ENCODE measurements around the gene MR1. TPM values are rescaled to one million over a fixed set of nuclear protein-coding genes. Genes with fewer than 3 reads are reported as not detected.
"Not testable (repeated sequence)": the region's sequence is repeated elsewhere in the genome, so short reads cannot be mapped to it uniquely, and the experiment has no call there.

Gene MR1
- total RNA-seq, 1 donor from 2014 or later, result 1.2 TPM

DNA sequence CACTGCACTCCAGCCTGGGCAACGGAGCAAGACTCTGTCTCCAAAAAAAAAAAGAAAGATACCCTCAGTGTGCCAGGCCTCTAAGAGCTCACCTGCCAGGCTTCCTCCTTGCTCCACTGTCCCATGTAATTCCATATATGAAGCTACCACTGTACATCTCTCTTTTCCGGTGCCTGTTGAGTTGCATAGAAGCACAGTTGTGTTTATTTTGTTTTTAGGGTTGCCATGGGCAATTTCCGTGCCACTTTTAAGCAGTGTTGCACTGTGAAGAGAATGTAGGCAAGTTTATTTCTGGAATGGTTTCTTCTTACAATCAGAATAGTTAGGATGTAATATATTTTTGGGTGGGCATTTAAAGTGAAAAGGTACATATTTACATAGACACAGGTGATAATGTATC lies 23.3 kb downstream of the MR1 start:
- Mint-ChIP-seq H3K36me3 (ENCODE audit: low read depth, unreplicated experiment) (peaks cover 2% of the 10 kb centered on the region), H3K27me3 (ENCODE audit: low read depth, unreplicated experiment) (peaks cover 4% of the 10 kb centered on the region), H3K4me3 (ENCODE audit: unreplicated experiment) (no peak overlapping the region), H3K27ac (ENCODE audit: unreplicated experiment) (no peak overlapping the region), H3K9me3 (ENCODE audit: unreplicated experiment) (peaks cover 9% of the 10 kb centered on the region), H3K4me1 (ENCODE audit: low read depth, unreplicated experiment) (peaks cover 4% of the 10 kb centered on the region)
- H2AFZ ChIP-seq (ENCODE audit: low read depth, low read length), result no peak overlapping the region
- H3K27ac ChIP-seq (ENCODE audit: low read depth, low read length), result no peak overlapping the region
- no peaks in the 10 kb centered on the region for H3K4me1 ChIP-seq (ENCODE audit: insufficient read depth, low read length)
- H3K4me2 ChIP-seq (ENCODE audit: low read length), result no peak overlapping the region
- H3K27me3 ChIP-seq (ENCODE audit: insufficient read depth, low read length), result no peaks in the 10 kb centered on the region
- FAIRE-seq (no peak), DNase-seq (ENCODE audit: low read depth) (no peak)
- no peaks in the 10 kb centered on the region for H3K79me2 ChIP-seq (ENCODE audit: insufficient read depth, low read length)
- H4K20me1 ChIP-seq (ENCODE audit: insufficient read depth, low read length), result no peaks in the 10 kb centered on the region
- H3K9ac ChIP-seq (ENCODE audit: low read length), result no peak overlapping the region
- TF ChIP-seq, protein P1, sequence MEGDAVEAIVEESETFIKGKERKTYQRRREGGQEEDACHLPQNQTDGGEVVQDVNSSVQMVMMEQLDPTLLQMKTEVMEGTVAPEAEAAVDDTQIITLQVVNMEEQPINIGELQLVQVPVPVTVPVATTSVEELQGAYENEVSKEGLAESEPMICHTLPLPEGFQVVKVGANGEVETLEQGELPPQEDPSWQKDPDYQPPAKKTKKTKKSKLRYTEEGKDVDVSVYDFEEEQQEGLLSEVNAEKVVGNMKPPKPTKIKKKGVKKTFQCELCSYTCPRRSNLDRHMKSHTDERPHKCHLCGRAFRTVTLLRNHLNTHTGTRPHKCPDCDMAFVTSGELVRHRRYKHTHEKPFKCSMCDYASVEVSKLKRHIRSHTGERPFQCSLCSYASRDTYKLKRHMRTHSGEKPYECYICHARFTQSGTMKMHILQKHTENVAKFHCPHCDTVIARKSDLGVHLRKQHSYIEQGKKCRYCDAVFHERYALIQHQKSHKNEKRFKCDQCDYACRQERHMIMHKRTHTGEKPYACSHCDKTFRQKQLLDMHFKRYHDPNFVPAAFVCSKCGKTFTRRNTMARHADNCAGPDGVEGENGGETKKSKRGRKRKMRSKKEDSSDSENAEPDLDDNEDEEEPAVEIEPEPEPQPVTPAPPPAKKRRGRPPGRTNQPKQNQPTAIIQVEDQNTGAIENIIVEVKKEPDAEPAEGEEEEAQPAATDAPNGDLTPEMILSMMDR (IDR thresholded peaks at IDR 0.05; ENCODE audit: insufficient read depth, low read depth, low read length), result no peak
- TF ChIP-seq EZH2 (IDR thresholded peaks at IDR 0.05; ENCODE audit: insufficient read depth, low read length), result no peak
- no peaks in the 10 kb centered on the region for H3K36me3 ChIP-seq (ENCODE audit: insufficient read depth, low read length)
- no peak overlapping the region for H3K4me3 ChIP-seq (ENCODE audit: insufficient read depth, low read depth, low read length)
- peaks cover 2% of the 10 kb centered on the region for H3K9me3 ChIP-seq (ENCODE audit: insufficient read depth, low read depth, low read length)

DNA sequence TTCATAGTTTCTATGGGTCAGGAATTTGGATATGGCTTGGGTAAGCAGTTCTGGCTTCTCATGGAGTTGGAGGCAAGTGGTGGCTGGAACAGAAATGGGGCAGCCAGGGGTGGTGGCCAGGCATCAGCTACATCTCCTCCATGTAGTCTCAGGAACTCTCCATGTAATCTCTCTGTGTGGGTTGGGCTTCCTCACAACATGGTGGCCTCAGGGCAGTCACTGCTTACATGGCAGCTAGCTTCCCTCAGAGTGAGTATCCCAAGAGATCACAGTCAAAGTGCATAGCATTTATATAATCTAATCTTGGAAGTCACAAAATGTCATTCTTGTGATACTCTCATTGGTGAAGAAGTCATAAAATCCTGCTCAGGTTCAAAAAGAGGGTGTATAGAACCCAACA lies 25.7 kb downstream of the MR1 start:
- peaks cover 4% of the 10 kb centered on the region for H3K4me1 Mint-ChIP-seq (ENCODE audit: low read depth, unreplicated experiment)
- no peak overlapping the region for H3K4me3 Mint-ChIP-seq (ENCODE audit: unreplicated experiment)
- no peaks in the 10 kb centered on the region for H4K20me1 ChIP-seq (ENCODE audit: insufficient read depth, low read length)
- H3K4me1 ChIP-seq (ENCODE audit: insufficient read depth, low read length), result no peaks in the 10 kb centered on the region
- H3K36me3 ChIP-seq (ENCODE audit: insufficient read depth, low read length), result no peaks in the 10 kb centered on the region
- no peak overlapping the region for H3K27ac ChIP-seq (ENCODE audit: low read depth, low read length)
- DNase-seq (ENCODE audit: low read depth), result no peak
- no peaks in the 10 kb centered on the region for H3K27me3 ChIP-seq (ENCODE audit: insufficient read depth, low read length)
- H3K27me3 Mint-ChIP-seq (ENCODE audit: low read depth, unreplicated experiment), result peaks cover 2% of the 10 kb centered on the region
- H3K4me3 ChIP-seq (ENCODE audit: insufficient read depth, low read depth, low read length), result no peak overlapping the region
- no peaks in the 10 kb centered on the region for H3K79me2 ChIP-seq (ENCODE audit: insufficient read depth, low read length)
- no peak overlapping the region for H3K27ac Mint-ChIP-seq (ENCODE audit: unreplicated experiment)
- H2AFZ ChIP-seq (ENCODE audit: low read depth, low read length), result no peak overlapping the region
- FAIRE-seq, result no peak
- H3K4me2 ChIP-seq (ENCODE audit: low read length), result no peak overlapping the region
- H3K9me3 ChIP-seq (ENCODE audit: insufficient read depth, low read depth, low read length), result peaks cover 2% of the 10 kb centered on the region
- TF ChIP-seq, protein P1 (IDR thresholded peaks at IDR 0.05; ENCODE audit: insufficient read depth, low read depth, low read length), result no peak
- no peak for TF ChIP-seq EZH2 (IDR thresholded peaks at IDR 0.05; ENCODE audit: insufficient read depth, low read length)
- no peak overlapping the region for H3K9ac ChIP-seq (ENCODE audit: low read length)
- peaks cover 9% of the 10 kb centered on the region for H3K9me3 Mint-ChIP-seq (ENCODE audit: unreplicated experiment)
- peaks cover 2% of the 10 kb centered on the region for H3K36me3 Mint-ChIP-seq (ENCODE audit: low read depth, unreplicated experiment)

DNA sequence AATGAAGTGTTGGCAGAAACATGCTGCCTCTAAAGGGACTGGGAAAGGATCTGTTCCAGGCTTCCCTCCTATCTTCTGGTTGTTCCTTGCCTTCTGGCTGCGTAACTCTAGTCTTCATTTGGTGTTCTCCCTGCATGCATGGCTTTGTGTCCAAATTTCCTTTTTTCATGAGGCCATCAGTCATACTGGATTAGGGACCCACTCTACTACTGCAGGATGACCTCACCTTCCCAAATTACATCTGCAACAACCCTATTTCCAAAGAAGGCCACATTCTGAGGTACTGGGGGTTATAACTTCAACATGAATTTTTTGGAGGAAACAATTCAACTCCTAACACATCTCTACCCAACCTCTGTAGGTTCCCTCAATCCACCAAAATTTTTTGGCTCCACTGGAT lies 26.3 kb downstream of the MR1 start:
- no peak for FAIRE-seq
- H3K79me2 ChIP-seq (ENCODE audit: insufficient read depth, low read length), result no peaks in the 10 kb centered on the region
- H3K9ac ChIP-seq (ENCODE audit: low read length), result no peak overlapping the region
- Mint-ChIP-seq H3K36me3 (ENCODE audit: low read depth, unreplicated experiment) (peaks cover 2% of the 10 kb centered on the region), H3K4me3 (ENCODE audit: unreplicated experiment) (no peak overlapping the region), H3K4me1 (ENCODE audit: low read depth, unreplicated experiment) (peaks cover 1% of the 10 kb centered on the region), H3K27ac (ENCODE audit: unreplicated experiment) (no peak overlapping the region), H3K9me3 (ENCODE audit: unreplicated experiment) (peaks cover 9% of the 10 kb centered on the region), H3K27me3 (ENCODE audit: low read depth, unreplicated experiment) (peaks cover 2% of the 10 kb centered on the region)
- DNase-seq (ENCODE audit: low read depth), result no peak
- H3K4me3 ChIP-seq (ENCODE audit: insufficient read depth, low read depth, low read length), result no peak overlapping the region
- no peaks in the 10 kb centered on the region for H3K4me1 ChIP-seq (ENCODE audit: insufficient read depth, low read length)
- TF ChIP-seq EZH2 (IDR thresholded peaks at IDR 0.05; ENCODE audit: insufficient read depth, low read length), result no peak
- TF ChIP-seq, protein P1 (IDR thresholded peaks at IDR 0.05; ENCODE audit: insufficient read depth, low read depth, low read length), result no peak
- H3K27me3 ChIP-seq (ENCODE audit: insufficient read depth, low read length), result no peaks in the 10 kb centered on the region
- H2AFZ ChIP-seq (ENCODE audit: low read depth, low read length), result no peak overlapping the region
- peaks cover 2% of the 10 kb centered on the region for H3K9me3 ChIP-seq (ENCODE audit: insufficient read depth, low read depth, low read length)
- H3K27ac ChIP-seq (ENCODE audit: low read depth, low read length), result no peak overlapping the region
- no peaks in the 10 kb centered on the region for H3K36me3 ChIP-seq (ENCODE audit: insufficient read depth, low read length)
- no peak overlapping the region for H3K4me2 ChIP-seq (ENCODE audit: low read length)
- no peaks in the 10 kb centered on the region for H4K20me1 ChIP-seq (ENCODE audit: insufficient read depth, low read length)

- not testable (repeated sequence) for H3K4me1 ChIP-seq (ENCODE audit: insufficient read depth, low read length); H3K4me3 ChIP-seq (ENCODE audit: insufficient read depth, low read depth, low read length); H3K27me3 Mint-ChIP-seq (ENCODE audit: low read depth, unreplicated experiment); FAIRE-seq; H3K27ac Mint-ChIP-seq (ENCODE audit: unreplicated experiment); H3K27me3 ChIP-seq (ENCODE audit: insufficient read depth, low read length); H3K36me3 Mint-ChIP-seq (ENCODE audit: low read depth, unreplicated experiment); H3K9me3 Mint-ChIP-seq (ENCODE audit: unreplicated experiment); H4K20me1 ChIP-seq (ENCODE audit: insufficient read depth, low read length); H3K36me3 ChIP-seq (ENCODE audit: insufficient read depth, low read length); H3K9ac ChIP-seq (ENCODE audit: low read length); H3K4me3 Mint-ChIP-seq (ENCODE audit: unreplicated experiment); H3K27ac ChIP-seq (ENCODE audit: low read depth, low read length); H3K79me2 ChIP-seq (ENCODE audit: insufficient read depth, low read length); H3K4me1 Mint-ChIP-seq (ENCODE audit: low read depth, unreplicated experiment); H2AFZ ChIP-seq (ENCODE audit: low read depth, low read length); H3K9me3 ChIP-seq (ENCODE audit: insufficient read depth, low read depth, low read length); H3K4me2 ChIP-seq (ENCODE audit: low read length); DNase-seq (ENCODE audit: low read depth)
Observed at GRCh38 chr1:181060947-181061346, 27.2 kb downstream of the MR1 start.
